CD14-positive monocyte (primary cell): ENCODE results near the gene SPATS2L. TPM values are rescaled to one million over a fixed set of nuclear protein-coding genes. Genes with fewer than 3 reads are reported as not detected.

Experiments
- DNase-seq, 3 donors: peaks; one replicate each; pipeline ENCODE4 v3.0.0-alpha.2; 2011 to 2022
- H2AFZ ChIP-seq: 2 replicates; pipeline ENCODE4 v1.6.0; 2012; ENCODE audit warnings: mild to moderate bottlenecking, low read depth, low read length, inconsistent platforms; ENCODE audit not compliant: insufficient read depth, poor library complexity, severe bottlenecking
- H3K27ac ChIP-seq, 2 donors: 1 replicate in 1 of 2; 2 replicates in 1 of 2; pipeline ENCODE4 v1.5.1; 2012 to 2013; ENCODE audit warnings: low read length in 2 of 2, control low read depth in 1 of 2, inconsistent platforms in 1 of 2, low read depth in 1 of 2, mild to moderate bottlenecking in 1 of 2
- H3K27me3 ChIP-seq, 2 donors: one replicate each; pipeline versions ENCODE4 v1.6.0 to v1.6.1; 2011 to 2013; ENCODE audit warnings: low read length in 2 of 2; ENCODE audit not compliant: control insufficient read depth in 2 of 2, insufficient read depth in 2 of 2
- H3K36me3 ChIP-seq, 2 donors: replicated peaks in 1 of 2; 1 replicate in 1 of 2; 2 replicates in 1 of 2; pipeline versions ENCODE4 v1.5.1 to v1.6.1; 2012 to 2013; ENCODE audit warnings: low read length in 2 of 2, control low read depth in 1 of 2, inconsistent platforms in 1 of 2, mild to moderate bottlenecking in 1 of 2; ENCODE audit not compliant: insufficient read depth in 2 of 2, control insufficient read depth in 1 of 2
- H3K4me1 ChIP-seq, 2 donors: 1 replicate in 1 of 2; 2 replicates in 1 of 2; pipeline versions ENCODE4 v1.5.1 to v1.6.1; 2012 to 2013; ENCODE audit warnings: low read length in 2 of 2, control low read depth in 1 of 2, inconsistent platforms in 1 of 2, mild to moderate bottlenecking in 1 of 2, moderate library complexity in 1 of 2; ENCODE audit not compliant: insufficient read depth in 2 of 2, control insufficient read depth in 1 of 2
- H3K4me2 ChIP-seq: replicated peaks from 2 replicates; pipeline ENCODE3; 2012; ENCODE audit warnings: low read length, moderate library complexity, mild to moderate bottlenecking; ENCODE audit not compliant: poor library complexity, severe bottlenecking; ENCODE audit errors: extremely low read depth
- H3K4me3 ChIP-seq, 3 experiments: fragments of 200-600 bp in 1 of 3; sonication (generic) in 1 of 3; replicated peaks in 1 of 3; 1 replicate in 2 of 3; 2 replicates in 1 of 3; pipeline ENCODE4 v1.5.1; 2011 to 2013; ENCODE audit warnings: low read length in 3 of 3, mild to moderate bottlenecking in 3 of 3, control low read depth in 2 of 3, low read depth in 2 of 3, inconsistent platforms in 1 of 3, moderate library complexity in 1 of 3
- H3K79me2 ChIP-seq: 2 replicates; pipeline ENCODE4 v1.6.0; 2012; ENCODE audit warnings: mild to moderate bottlenecking, control low read depth, inconsistent platforms, low read length, moderate library complexity; ENCODE audit not compliant: insufficient read depth
- H3K9ac ChIP-seq: 2 replicates; pipeline ENCODE4 v1.6.0; 2017; ENCODE audit warnings: low read length, mild to moderate bottlenecking; ENCODE audit not compliant: insufficient read depth, poor library complexity, severe bottlenecking
- H3K9me3 ChIP-seq, 2 donors: replicated peaks in 1 of 2; 1 replicate in 1 of 2; 2 replicates in 1 of 2; pipeline versions ENCODE4 v1.5.1 to v1.6.1; 2012 to 2013; ENCODE audit warnings: low read length in 2 of 2, control low read depth in 1 of 2; ENCODE audit not compliant: control insufficient read depth in 1 of 2, insufficient read depth in 1 of 2
- H4K20me1 ChIP-seq: 2 replicates; pipeline ENCODE4 v1.6.0; 2012; ENCODE audit warnings: mild to moderate bottlenecking, low read length, control low read depth, moderate library complexity; ENCODE audit not compliant: insufficient read depth
- H3K27ac Mint-ChIP-seq, 7 donors: one replicate each; pipeline ENCODE4 v1.8.0; 2020; ENCODE audit warnings: mild to moderate bottlenecking in 7 of 7, mixed read lengths in 7 of 7, moderate library complexity in 6 of 7, inconsistent platforms in 2 of 7
- H3K27me3 Mint-ChIP-seq, 3 donors: one replicate each; pipeline ENCODE4 v1.8.0; 2021 to 2022; ENCODE audit warnings: low read depth in 3 of 3, mild to moderate bottlenecking in 3 of 3, mixed read lengths in 3 of 3, moderate library complexity in 3 of 3, inconsistent platforms in 1 of 3
- H3K36me3 Mint-ChIP-seq, 2 donors: one replicate each; pipeline ENCODE4 v1.8.0; 2020; ENCODE audit warnings: mixed read lengths in 2 of 2, inconsistent platforms in 1 of 2, mild to moderate bottlenecking in 1 of 2
- H3K4me1 Mint-ChIP-seq: one replicate; pipeline ENCODE4 v1.8.0; 2020; ENCODE audit warnings: mild to moderate bottlenecking, mixed read lengths
- H3K4me3 Mint-ChIP-seq, 2 donors: one replicate each; pipeline ENCODE4 v1.8.0; 2020; ENCODE audit warnings: mild to moderate bottlenecking in 2 of 2, mixed read lengths in 2 of 2, moderate library complexity in 1 of 2
- H3K9me3 Mint-ChIP-seq, 7 donors: one replicate each; pipeline ENCODE4 v1.8.0; 2020 to 2022; ENCODE audit warnings: mixed read lengths in 7 of 7, mild to moderate bottlenecking in 6 of 7, moderate library complexity in 6 of 7, inconsistent platforms in 2 of 7
- CTCF ChIP-seq: fragments of 200-600 bp; IDR thresholded peaks from one replicate; pipeline ENCODE4 v1.8.0; 2022; ENCODE audit warnings: antibody characterized with exemption, mild to moderate bottlenecking
- WGBS: methylation state at CpG from one replicate; pipeline ENCODE4 v1.1.5; 2013; ENCODE audit warnings: missing lambda C conversion rate; ENCODE audit not compliant: insufficient coverage; 5-methylcytosine and 5-hydroxymethylcytosine counted together
- intact Hi-C, 2 donors: fragments of 100-400 bp; cut with micrococcal nuclease; formaldehyde crosslinking; loops; one replicate each; pipeline versions ENCODE4 v1.15.0 to v1.15.1; 2023
- polyA plus RNA-seq, 3 donors: library from polyadenylated mRNA; depleted of rRNA in 1 of 3; unstranded in 2 of 3; stranded (reverse) in 1 of 3; fragments of 300-500 nt in 2 of 3; fragments of >200 nt in 1 of 3; fragmentation: Illumina TruSeq in 2 of 3; gene quantifications; 1 replicate in 2 of 3; 2 replicates in 1 of 3; pipeline ENCODE4 v1.2.3, GENCODE V29; 2012 to 2021

Gene SPATS2L
- polyA plus RNA-seq, 3 donors = 2.7 to 5.2 (median 3.2) TPM

- 98% methylated on average over 15 of the region's 22 CpGs for WGBS
- H3K27me3 Mint-ChIP-seq = peaks cover 0 to 1% (median 0%) of the 10 kb centered on the region in 3 donors
- Histone ChIP-seq H3K9me3 (no peaks in the 10 kb centered on the region), H2AFZ (no peak overlapping the region), H3K36me3 (peaks cover 44 to 68% of the 10 kb centered on the region in 2 donors), H3K4me1 (no peaks in the 10 kb centered on the region), H4K20me1 (no peaks in the 10 kb centered on the region), H3K27me3 (no peaks in the 10 kb centered on the region), H3K9ac (no peak overlapping the region), H3K27ac (no peak overlapping the region), H3K4me3 (no peak overlapping the region), H3K4me2 (no peak overlapping the region), H3K79me2 (no peaks in the 10 kb centered on the region)
- intact Hi-C loops = no loop called here
- H3K4me1 Mint-ChIP-seq = peaks cover 2% of the 10 kb centered on the region
- no peak overlapping the region for H3K4me3 Mint-ChIP-seq
- no peak for DNase-seq
- no peaks in the 10 kb centered on the region for H3K9me3 Mint-ChIP-seq
- H3K27ac Mint-ChIP-seq = no peak overlapping the region
- peaks cover 57 to 61% of the 10 kb centered on the region in 2 donors for H3K36me3 Mint-ChIP-seq
- no peak for TF ChIP-seq CTCF
Measured at GRCh38 chr2:200490001-200490400, 183.5 kb downstream of the SPATS2L start.

GRCh38 chr2:200492656-200493055 lies 186.2 kb downstream of the SPATS2L start:
- Histone ChIP-seq H3K4me1 (no peaks in the 10 kb centered on the region), H4K20me1 (no peaks in the 10 kb centered on the region), H3K9me3 (no peaks in the 10 kb centered on the region), H3K27ac (no peak overlapping the region), H3K9ac (no peak overlapping the region), H3K27me3 (no peaks in the 10 kb centered on the region), H3K36me3 (peaks cover 61 to 92% of the 10 kb centered on the region in 2 donors), H3K79me2 (no peaks in the 10 kb centered on the region), H3K4me2 (no peak overlapping the region), H2AFZ (no peak overlapping the region), H3K4me3 (no peak overlapping the region)
- Mint-ChIP-seq H3K4me1 (peaks cover 2% of the 10 kb centered on the region), H3K9me3 (no peaks in the 10 kb centered on the region), H3K4me3 (no peak overlapping the region), H3K36me3 (peaks cover 82 to 83% of the 10 kb centered on the region in 2 donors), H3K27ac (no peak overlapping the region), H3K27me3 (peaks cover 0 to 2% (median 1%) of the 10 kb centered on the region in 3 donors)
- no peak for DNase-seq
- intact Hi-C loops = no loop called here
- TF ChIP-seq CTCF = no peak
